H1 (cell line): Measurements from ENCODE around the gene OGDHL. TPM values are rescaled to one million over a fixed set of nuclear protein-coding genes. Genes with fewer than 3 reads are reported as not detected.

Experiments used
- CTCF ChIA-PET: fragments of 300-600 bp; sonication (Branson Sonifier 250); formaldehyde crosslinking; loops from one replicate; lab custom pipeline; 2021; ENCODE audit not compliant: partially characterized antibody; lab: Charles Lee
- POLR2A ChIA-PET: fragments of 300-600 bp; sonication (Branson Sonifier 250); formaldehyde crosslinking; loops from one replicate; lab custom pipeline; 2021; ENCODE audit warnings: inconsistent platforms; ENCODE audit not compliant: partially characterized antibody; lab: Charles Lee
- DNase-seq, 2 experiments: peaks; one replicate each; pipeline versions ENCODE4 v3.0.0 to v3.0.0-alpha.2; 2010 to 2022; ENCODE audit warnings: low spot score in 2 of 2, low read depth in 1 of 2, mixed read lengths in 1 of 2
- FAIRE-seq: peaks from 2 replicates; lab custom pipeline; 2011; peaks lifted over from hg19 to GRCh38; lab: Jason Lieb, UNC
- H2AFZ ChIP-seq: 2 replicates; pipeline ENCODE4 v1.8.1; 2012; ENCODE audit warnings: low read length, inconsistent platforms
- H2AK5ac ChIP-seq: 2 replicates; pipeline ENCODE4 v1.6.1; 2013; ENCODE audit warnings: low read depth, low read length
- H2BK120ac ChIP-seq: replicated peaks from 2 replicates; pipeline ENCODE3; 2013; ENCODE audit warnings: low read depth, low read length, inconsistent platforms
- H2BK12ac ChIP-seq: 2 replicates; pipeline ENCODE4 v1.6.1; 2013; ENCODE audit warnings: low read depth, low read length
- H2BK15ac ChIP-seq: 2 replicates; pipeline ENCODE4 v1.6.1; 2013; ENCODE audit warnings: low read length
- H2BK20ac ChIP-seq: 2 replicates; pipeline ENCODE4 v1.6.1; 2013; ENCODE audit warnings: low read length
- H2BK5ac ChIP-seq: 2 replicates; pipeline ENCODE4 v1.6.1; 2013; ENCODE audit warnings: low read depth, low read length
- H3K14ac ChIP-seq: 2 replicates; pipeline ENCODE4 v1.6.1; 2013; ENCODE audit warnings: inconsistent platforms; ENCODE audit not compliant: insufficient read length
- H3K18ac ChIP-seq: 2 replicates; pipeline ENCODE4 v1.6.1; 2013; ENCODE audit warnings: low read length; ENCODE audit errors: extremely low read depth
- H3K23ac ChIP-seq: 2 replicates; pipeline ENCODE4 v1.6.1; 2013; ENCODE audit warnings: inconsistent platforms; ENCODE audit not compliant: insufficient read length
- H3K23me2 ChIP-seq: 2 replicates; pipeline ENCODE4 v1.6.1; 2013; ENCODE audit warnings: low read depth, low read length
- H3K27ac ChIP-seq: 2 replicates; pipeline ENCODE4 v1.6.1; 2011; ENCODE audit warnings: low read depth, low read length, inconsistent platforms
- H3K27me3 ChIP-seq, 4 experiments: replicated peaks in 1 of 4; 1 replicate in 1 of 4; 2 replicates in 3 of 4; pipeline versions ENCODE4 v1.6.1 to v1.8.1; 2011 to 2013; ENCODE audit warnings: low read length in 3 of 4, mild to moderate bottlenecking in 3 of 4, inconsistent platforms in 2 of 4, mixed read lengths in 2 of 4, moderate library complexity in 1 of 4; ENCODE audit not compliant: control insufficient read depth in 3 of 4, insufficient read depth in 3 of 4; ENCODE audit errors: extremely low read depth in 1 of 4
- H3K36me3 ChIP-seq, 4 experiments: 2 replicates each; pipeline versions ENCODE4 v1.6.1 to v1.8.1; 2011 to 2013; ENCODE audit warnings: mild to moderate bottlenecking in 4 of 4, low read length in 3 of 4, moderate library complexity in 2 of 4, control low read depth in 1 of 4, inconsistent platforms in 1 of 4; ENCODE audit not compliant: insufficient read depth in 4 of 4, control insufficient read depth in 2 of 4
- H3K4ac ChIP-seq: replicated peaks from 2 replicates; pipeline ENCODE3; 2013; ENCODE audit warnings: low read length, low read depth, mixed read lengths, inconsistent platforms; ENCODE audit not compliant: insufficient read length
- H3K4me1 ChIP-seq, 4 experiments: replicated peaks in 1 of 4; 1 replicate in 1 of 4; 2 replicates in 3 of 4; pipeline versions ENCODE4 v1.6.1 to v1.8.1; 2011 to 2013; ENCODE audit warnings: low read length in 3 of 4, inconsistent platforms in 2 of 4, mixed read lengths in 1 of 4; ENCODE audit not compliant: insufficient read depth in 4 of 4, control insufficient read depth in 3 of 4
- H3K4me2 ChIP-seq, 2 experiments: 2 replicates each; pipeline versions ENCODE4 v1.6.1 to v1.8.1; 2011 to 2013; ENCODE audit warnings: low read depth in 2 of 2, low read length in 2 of 2, control low read depth in 1 of 2, inconsistent platforms in 1 of 2, mild to moderate bottlenecking in 1 of 2; ENCODE audit not compliant: insufficient read depth in 1 of 2
- H3K4me3 ChIP-seq, 4 experiments: fragments of 200-600, 300-600 bp in 1 of 4; sonication (generic), shearing (Covaris generic), sonication (Bioruptor Twin) in 1 of 4; 2 replicates each; pipeline versions ENCODE4 v1.5.1 to v1.8.1; 2011 to 2016; ENCODE audit warnings: low read length in 4 of 4, low read depth in 3 of 4, control low read depth in 2 of 4, inconsistent platforms in 2 of 4, mild to moderate bottlenecking in 2 of 4, mixed read lengths in 1 of 4, moderate library complexity in 1 of 4; ENCODE audit not compliant: insufficient read depth in 2 of 4; ENCODE audit errors: extremely low read depth in 1 of 4
- H3K56ac ChIP-seq: replicated peaks from 2 replicates; pipeline ENCODE3; 2013; ENCODE audit warnings: low read depth, mild to moderate bottlenecking, mixed read lengths, low read length, inconsistent platforms; ENCODE audit not compliant: insufficient read length
- H3K79me1 ChIP-seq: 2 replicates; pipeline ENCODE4 v1.6.1; 2013; ENCODE audit warnings: low read depth, low read length, control low read depth
- H3K79me2 ChIP-seq, 2 experiments: 2 replicates each; pipeline versions ENCODE4 v1.6.1 to v1.8.1; 2012 to 2013; ENCODE audit warnings: low read length in 2 of 2, mild to moderate bottlenecking in 2 of 2, inconsistent platforms in 1 of 2; ENCODE audit not compliant: insufficient read depth in 2 of 2, control insufficient read depth in 1 of 2
- H3K9ac ChIP-seq, 4 experiments: replicated peaks in 1 of 4; 1 replicate in 1 of 4; 2 replicates in 3 of 4; pipeline versions ENCODE4 v1.6.1 to v1.8.1; 2011 to 2013; ENCODE audit warnings: low read depth in 3 of 4, low read length in 3 of 4, control low read depth in 2 of 4, mild to moderate bottlenecking in 2 of 4, moderate library complexity in 2 of 4, inconsistent platforms in 1 of 4; ENCODE audit errors: extremely low read depth in 1 of 4
- H3K9me3 ChIP-seq, 2 experiments: 2 replicates each; pipeline versions ENCODE4 v1.6.1 to v1.8.1; 2012 to 2013; ENCODE audit warnings: mild to moderate bottlenecking in 2 of 2, moderate library complexity in 2 of 2, control low read depth in 1 of 2, inconsistent platforms in 1 of 2, low read depth in 1 of 2, low read length in 1 of 2, mixed read lengths in 1 of 2; ENCODE audit not compliant: insufficient read depth in 2 of 2
- H4K20me1 ChIP-seq, 2 experiments: replicated peaks in 1 of 2; 2 replicates each; pipeline versions ENCODE3 to v1.8.1; 2011 to 2013; ENCODE audit warnings: inconsistent platforms in 2 of 2, low read length in 2 of 2, mild to moderate bottlenecking in 1 of 2; ENCODE audit not compliant: insufficient read depth in 2 of 2, control insufficient read depth in 1 of 2
- H4K5ac ChIP-seq: 2 replicates; pipeline ENCODE4 v1.6.1; 2013; ENCODE audit warnings: low read length, low read depth, mixed read lengths, inconsistent platforms; ENCODE audit not compliant: insufficient read length
- H4K8ac ChIP-seq: 2 replicates; pipeline ENCODE4 v1.8.0; 2013; ENCODE audit warnings: mild to moderate bottlenecking, moderate library complexity, low read length, inconsistent platforms; ENCODE audit not compliant: insufficient read depth; ENCODE audit errors: extremely low read depth
- H4K91ac ChIP-seq: replicated peaks from 2 replicates; pipeline ENCODE3; 2013; ENCODE audit warnings: low read length, mixed read lengths, inconsistent platforms; ENCODE audit not compliant: insufficient read length
- ASH2L ChIP-seq: fragments of 200-600, 300-600 bp; sonication (generic); IDR thresholded peaks from one replicate; pipeline ENCODE4 v1.7.1; 2017; ENCODE audit warnings: low read length
- BCL11A ChIP-seq, 2 experiments: IDR thresholded peaks; one replicate each; pipeline ENCODE4 v1.6.1; 2011; ENCODE audit warnings: low read depth in 2 of 2, low read length in 2 of 2, mild to moderate bottlenecking in 2 of 2
- HDAC2 ChIP-seq, 2 experiments: fragments of 300-600 bp in 1 of 2; sonication (generic) in 1 of 2; IDR thresholded peaks; 2 replicates each; pipeline ENCODE4 v1.6.1; 2011 to 2012; ENCODE audit warnings: low read depth in 2 of 2, low read length in 2 of 2, mild to moderate bottlenecking in 2 of 2, moderate library complexity in 2 of 2, borderline replicate concordance in 1 of 2, inconsistent platforms in 1 of 2
- NANOG ChIP-seq: IDR thresholded peaks from 2 replicates; pipeline ENCODE4 v1.6.1; 2011; ENCODE audit warnings: low read length, low read depth, mild to moderate bottlenecking, inconsistent platforms; ENCODE audit not compliant: insufficient read depth, poor library complexity, severe bottlenecking
- RAD21 ChIP-seq, 2 experiments: IDR thresholded peaks in 1 of 2; conservative IDR thresholded peaks in 1 of 2; 2 replicates each; pipeline ENCODE4 v1.6.1; 2011; ENCODE audit warnings: low read depth in 2 of 2, low read length in 2 of 2, improper control_type of control experiment in 1 of 2, inconsistent platforms in 1 of 2, mild to moderate bottlenecking in 1 of 2, moderate library complexity in 1 of 2
- RNF2 ChIP-seq: fragments of 200-900, 300-1000 bp; sonication (generic); IDR thresholded peaks from 2 replicates; pipeline ENCODE4 v1.7.1; 2016; ENCODE audit warnings: borderline replicate concordance, low read depth, mild to moderate bottlenecking, antibody characterized with exemption, low read length; ENCODE audit not compliant: poor library complexity, severe bottlenecking; ENCODE audit errors: missing control alignments
- SIX5 ChIP-seq: IDR thresholded peaks from 2 replicates; pipeline ENCODE4 v1.6.1; 2011; ENCODE audit warnings: mild to moderate bottlenecking, low read depth, low read length
- SP4 ChIP-seq: IDR thresholded peaks from 2 replicates; pipeline ENCODE4 v1.6.1; 2012; ENCODE audit warnings: low read length, inconsistent platforms
- SRF ChIP-seq: IDR thresholded peaks from 2 replicates; pipeline ENCODE4 v1.6.1; 2011; ENCODE audit warnings: mild to moderate bottlenecking, low read depth, low read length, moderate library complexity
- ZNF274 ChIP-seq: IDR thresholded peaks from 2 replicates; pipeline ENCODE4 v1.7.0; 2012; ENCODE audit warnings: low read length, borderline replicate concordance; ENCODE audit errors: extremely low read depth
- WGBS, 2 experiments: shearing (Covaris generic) in 1 of 2; methylation state at CpG; one replicate each; pipeline versions ENCODE4 v1.1.6 to v1.1.7; 2013 to 2015; ENCODE audit warnings: low lambda C conversion rate in 2 of 2, mixed read lengths in 2 of 2, inconsistent platforms in 1 of 2, low coverage in 1 of 2, missing lambda C conversion rate in 1 of 2; ENCODE audit not compliant: insufficient replicate concordance in 2 of 2, insufficient coverage in 1 of 2, insufficient read length in 1 of 2; ENCODE audit errors: extremely low coverage in 1 of 2, missing lambda C conversion rate in 1 of 2; 5-methylcytosine and 5-hydroxymethylcytosine counted together
- polyA plus RNA-seq, 7 experiments: library from polyadenylated mRNA; depleted of rRNA in 3 of 7; stranded (reverse) in 5 of 7; unstranded in 2 of 7; fragments of >200 nt in 5 of 7; fragments of 200-250 nt in 2 of 7; gene quantifications; 1 replicate in 5 of 7; 2 replicates in 1 of 7; 4 replicates in 1 of 7; pipeline versions ENCODE4 v1.2.1 to v1.2.3, GENCODE V29; 2011 to 2013; ENCODE audit warnings: missing spikeins in 2 of 7, mixed read lengths in 2 of 7
- total RNA-seq: library from RNA; stranded (reverse); fragmentation: NEBNext Ultra II Directional; extraction: Animal tissue kit (Norgen Biotek cat#: 25700); gene quantifications from 2 replicates; pipeline ENCODE4 v1.2.1, GENCODE V29; 2021

The OGDHL gene
- total and polyA plus RNA-seq, 2 of the 8 experiments (the other 6 are each of a cell fraction or from before 2014, with no cell fraction given) = 16.1 to 16.6 TPM

DNA sequence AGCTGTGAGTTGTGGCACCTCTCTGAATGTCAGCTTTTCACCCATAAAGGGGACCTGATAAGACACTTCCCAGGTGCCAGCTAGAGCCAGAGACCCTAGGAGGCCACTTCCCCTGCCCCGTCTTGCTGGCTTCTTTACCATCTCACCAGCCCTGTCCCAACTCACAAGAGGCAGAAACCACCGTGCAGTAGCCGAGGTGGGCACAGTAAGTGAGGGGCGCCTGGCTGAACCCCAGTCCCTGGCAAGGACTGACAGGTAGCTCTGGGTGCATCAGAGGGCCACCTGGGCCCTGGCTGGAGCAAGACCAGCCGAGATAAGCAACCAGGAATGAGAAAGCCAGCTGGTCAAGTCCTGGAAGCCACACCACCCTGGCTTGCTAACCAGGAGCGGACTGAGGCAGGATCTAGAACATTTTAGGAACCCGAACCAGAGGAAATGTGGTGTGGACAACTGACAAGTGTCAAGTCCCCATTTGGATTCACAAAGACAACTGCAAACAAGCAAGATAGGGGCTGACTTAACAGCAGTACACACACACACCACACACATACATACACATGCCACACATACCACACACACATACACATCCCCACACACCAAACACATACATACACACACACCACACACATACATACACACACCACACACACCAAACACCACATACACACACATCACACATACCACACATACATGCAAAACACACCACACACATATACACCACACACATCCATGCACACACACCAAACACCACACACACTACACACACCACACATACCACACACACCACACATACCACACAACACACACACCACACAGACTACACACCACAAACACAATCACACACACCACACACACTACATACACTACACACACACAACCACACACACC, 20.8 kb downstream of the OGDHL start:
- no peak overlapping the region for H4K5ac ChIP-seq
- no peak for TF ChIP-seq SIX5
- no peak for TF ChIP-seq HDAC2 (IDR thresholded peaks at IDR 0.05; ENCODE audit: borderline replicate concordance in 1 of 2, low read depth in 2 of 2, low read length in 2 of 2)
- no peak for TF ChIP-seq BCL11A (IDR thresholded peaks at IDR 0.05; ENCODE audit: low read depth in 2 of 2, low read length in 2 of 2)
- no peak for TF ChIP-seq RAD21 (IDR thresholded peaks at IDR 0.05 in 1 of 2, conservative IDR thresholded peaks at IDR 0.05 in 1 of 2; ENCODE audit: low read depth in 2 of 2, low read length in 2 of 2)
- no peak for TF ChIP-seq ZNF274
- no peak for TF ChIP-seq ASH2L
- no peak for TF ChIP-seq SRF
- TF ChIP-seq NANOG = no peak
- TF ChIP-seq SP4 = no peak
- no peak for TF ChIP-seq RNF2

More for the DNA sequence above, 20.8 kb downstream of the OGDHL start:
- Histone ChIP-seq H2BK20ac (no peak overlapping the region), H3K27ac (no peak overlapping the region), H2BK15ac (0 out of 2 replicates have a peak overlapping the region, but pooled peaks have one; percentile 37), H3K27me3 (no peaks in the 10 kb centered on the region), H3K23me2 (peaks cover 11% of the 10 kb centered on the region; the same call in 1 of the 2 replicates), H3K23ac (no peak overlapping the region), H3K79me2 (no peaks in the 10 kb centered on the region), H3K79me1 (no peaks in the 10 kb centered on the region; the same call in 1 of the 2 replicates), H4K91ac (no peak overlapping the region), H3K4me3 (no peak overlapping the region), H2AFZ (no peak overlapping the region), H3K4me2 (no peak overlapping the region), H3K56ac (peak overlapping the region; percentile 100), H2AK5ac (no peak overlapping the region), H3K9me3 (no peaks in the 10 kb centered on the region), H3K9ac (no peak overlapping the region), H3K4ac (no peak overlapping the region), H4K8ac (no peak overlapping the region), H3K36me3 (peaks cover 0 to 9% (median 3%) of the 10 kb centered on the region in 4 experiments; a peak in 3 of 8 replicates), H3K4me1 (no peaks in the 10 kb centered on the region), H2BK12ac (no peak overlapping the region), H2BK120ac (no peak overlapping the region), H2BK5ac (no peak overlapping the region), H3K14ac (no peak overlapping the region), H3K18ac (no peak overlapping the region), H4K20me1 (peaks cover 2 to 14% of the 10 kb centered on the region in 2 experiments)
- ChIA-PET POLR2A (interaction anchor here (1.3 to 1.6 kb wide), 3 partner anchors 8 to 20 kb away, joined by 4 to 6 read pairs (median 4); partner anchors contain the start of gene OGDHL), CTCF (interaction anchor here (0.8 to 1.8 kb wide), 5 partner anchors 11 to 146 kb away, joined by 3 to 4 read pairs (median 4); no protein-coding TSS in a partner anchor)
- DNase-seq (no peak), FAIRE-seq (no peak)
- WGBS, 2 experiments = 71% methylated on average over 6 of the region's 7 CpGs; no CpG with 5 or more reads in 1 of the 2 experiments
